Lower leg skin (tissue), 4 donors: Measurements from ENCODE around the gene ST6GALNAC3. TPM values are rescaled to one million over a fixed set of nuclear protein-coding genes. Genes with fewer than 3 reads are reported as not detected.

Experiments
- DNase-seq, 2 donors: peaks; one replicate each; pipeline ENCODE4 v3.0.0-alpha.2; 2019; ENCODE audit warnings: low spot score in 2 of 2
- H3K4me3 ChIP-seq: fragments of 200-600 bp; sonication (generic); 2 replicates; pipeline ENCODE4 v1.5.1; 2017; ENCODE audit warnings: mild to moderate bottlenecking, low read depth; ENCODE audit not compliant: poor library complexity, severe bottlenecking
- POLR2A ChIP-seq, 2 donors: fragments of 450-650 bp; IDR thresholded peaks; one replicate each; pipeline ENCODE4 v1.6.1; 2016 to 2017; ENCODE audit warnings: antibody characterized with exemption in 2 of 2, mild to moderate bottlenecking in 1 of 2, moderate library complexity in 1 of 2
- WGBS, 2 donors: methylation state at CpG; one replicate each; pipeline ENCODE4 v1.1.5; 2018; 5-methylcytosine and 5-hydroxymethylcytosine counted together
- intact Hi-C: fragments of 100-400 bp; cut with DNase I; formaldehyde crosslinking; loops from one replicate; pipeline ENCODE4 v1.15.0; 2023; ENCODE audit warnings: low total_unique reads
- total RNA-seq, 4 donors: library from RNA; depleted of rRNA; stranded (reverse); fragments of >200 nt; gene quantifications; one replicate each; pipeline ENCODE4 v1.1.0, GENCODE V29; 2016
- TF ChIP-seq, protein P1 (sequence below), 3 donors: fragments of 450-650 bp; IDR thresholded peaks; one replicate each; pipeline ENCODE4 v1.5.1; 2016; ENCODE audit warnings: antibody characterized with exemption in 3 of 3, mild to moderate bottlenecking in 3 of 3, moderate library complexity in 2 of 3

ST6GALNAC3 gene
- total RNA-seq, 4 donors from 2014 or later, result 1.5 to 3.8 (median 3.0) TPM

DNA sequence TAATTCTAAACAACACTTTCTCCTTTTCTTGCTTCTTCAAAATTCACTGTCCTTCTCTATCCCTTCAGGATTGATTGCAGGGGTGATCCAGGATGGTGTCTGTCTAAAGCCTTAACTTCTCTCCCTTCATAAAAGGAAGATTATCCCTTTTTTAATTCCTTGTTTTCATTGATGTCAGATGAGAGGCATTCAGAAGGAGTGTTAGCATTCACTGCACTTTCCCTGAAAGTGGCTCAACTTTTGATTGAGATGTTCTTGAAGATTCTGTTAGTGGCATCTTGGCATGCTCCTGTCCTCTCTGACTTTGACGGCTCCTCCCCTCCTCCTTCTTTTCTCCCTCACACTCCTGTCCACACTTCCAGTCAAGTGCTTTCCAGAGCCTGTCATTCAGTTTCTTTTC, 71.6 kb downstream of the ST6GALNAC3 start:
- intact Hi-C loops, result no loop called here
- DNase-seq, result no peak
- TF ChIP-seq POLR2A (IDR thresholded peaks at IDR 0.05), result no peak
- TF ChIP-seq, protein P1, sequence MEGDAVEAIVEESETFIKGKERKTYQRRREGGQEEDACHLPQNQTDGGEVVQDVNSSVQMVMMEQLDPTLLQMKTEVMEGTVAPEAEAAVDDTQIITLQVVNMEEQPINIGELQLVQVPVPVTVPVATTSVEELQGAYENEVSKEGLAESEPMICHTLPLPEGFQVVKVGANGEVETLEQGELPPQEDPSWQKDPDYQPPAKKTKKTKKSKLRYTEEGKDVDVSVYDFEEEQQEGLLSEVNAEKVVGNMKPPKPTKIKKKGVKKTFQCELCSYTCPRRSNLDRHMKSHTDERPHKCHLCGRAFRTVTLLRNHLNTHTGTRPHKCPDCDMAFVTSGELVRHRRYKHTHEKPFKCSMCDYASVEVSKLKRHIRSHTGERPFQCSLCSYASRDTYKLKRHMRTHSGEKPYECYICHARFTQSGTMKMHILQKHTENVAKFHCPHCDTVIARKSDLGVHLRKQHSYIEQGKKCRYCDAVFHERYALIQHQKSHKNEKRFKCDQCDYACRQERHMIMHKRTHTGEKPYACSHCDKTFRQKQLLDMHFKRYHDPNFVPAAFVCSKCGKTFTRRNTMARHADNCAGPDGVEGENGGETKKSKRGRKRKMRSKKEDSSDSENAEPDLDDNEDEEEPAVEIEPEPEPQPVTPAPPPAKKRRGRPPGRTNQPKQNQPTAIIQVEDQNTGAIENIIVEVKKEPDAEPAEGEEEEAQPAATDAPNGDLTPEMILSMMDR (IDR thresholded peaks at IDR 0.05), result no peak
- no peak overlapping the region for H3K4me3 ChIP-seq
- WGBS, 2 donors, result 36 to 47% methylated on average over 1 of the region's 1 CpG

DNA sequence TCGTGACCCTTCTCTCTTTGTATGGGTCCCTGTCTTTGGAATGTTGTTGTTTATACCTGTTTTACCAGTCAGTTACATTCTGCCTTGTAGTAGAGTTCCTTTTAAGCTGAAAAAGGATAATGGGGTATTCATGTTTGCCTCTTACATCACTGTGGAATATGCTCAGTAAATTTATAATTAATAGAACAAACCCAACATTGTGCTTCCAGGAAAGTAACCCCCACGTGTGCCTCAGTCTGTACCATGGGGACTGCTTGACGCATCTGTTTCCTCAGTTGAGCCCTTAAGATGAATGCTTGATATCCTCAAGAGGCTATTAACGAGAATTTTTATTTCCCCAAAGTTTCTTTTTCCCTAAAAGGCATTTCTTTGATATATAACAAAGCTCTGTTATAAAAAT, 73.4 kb downstream of the ST6GALNAC3 start:
- intact Hi-C loops, result no loop called here
- WGBS, 2 donors, result 65 to 71% methylated on average over 4 of the region's 4 CpGs
- TF ChIP-seq POLR2A (IDR thresholded peaks at IDR 0.05), result no peak
- TF ChIP-seq, protein P1 (IDR thresholded peaks at IDR 0.05), result no peak
- H3K4me3 ChIP-seq, result no peak overlapping the region
- no peak for DNase-seq

DNA sequence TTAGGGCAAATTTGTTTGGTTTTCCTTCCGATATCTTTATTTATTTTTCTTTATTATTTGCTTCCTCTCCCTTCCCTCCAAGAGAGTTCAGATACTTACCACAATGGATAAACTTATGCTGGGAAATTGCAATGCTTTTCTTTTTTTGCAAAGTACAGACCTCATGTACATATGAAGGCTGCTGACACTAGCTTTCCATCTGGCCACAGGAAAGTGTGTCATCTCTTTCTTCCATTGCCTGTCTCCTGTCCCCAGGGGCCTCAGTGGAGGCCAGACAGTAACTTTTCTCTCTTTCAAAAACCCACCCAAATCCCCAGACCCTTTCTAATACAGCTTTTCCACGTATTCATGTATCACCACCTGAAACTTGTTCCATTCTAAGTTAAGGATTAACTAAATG, 73.9 kb downstream of the ST6GALNAC3 start:
- WGBS, 2 donors, result 77 to 78% methylated on average over 2 of the region's 2 CpGs
- intact Hi-C loops, result no loop called here
- no peak overlapping the region for H3K4me3 ChIP-seq
- TF ChIP-seq POLR2A (IDR thresholded peaks at IDR 0.05), result no peak
- TF ChIP-seq, protein P1 (IDR thresholded peaks at IDR 0.05), result no peak
- no peak for DNase-seq

DNA sequence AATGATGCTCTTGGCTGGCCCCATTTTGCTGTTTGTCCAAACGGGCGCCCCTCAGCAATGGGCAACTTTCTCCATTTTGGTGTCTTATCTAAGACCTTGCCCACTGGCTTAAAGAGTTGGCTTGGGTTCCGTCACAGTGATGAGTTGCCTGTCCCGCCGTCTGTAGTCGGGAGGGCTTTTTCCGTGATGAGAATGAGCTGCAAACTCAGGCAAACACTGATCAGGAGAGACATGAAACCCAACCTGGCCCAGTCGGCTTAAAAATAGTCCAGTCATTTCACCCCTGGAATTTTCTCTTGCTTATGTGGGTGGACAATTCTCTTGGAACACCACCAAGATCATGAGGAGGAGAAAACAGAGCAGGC, 79.3 kb downstream of the ST6GALNAC3 start:
- TF ChIP-seq, protein P1 (IDR thresholded peaks at IDR 0.05), result no peak
- TF ChIP-seq POLR2A (IDR thresholded peaks at IDR 0.05), result no peak
- WGBS, 2 donors, result 76 to 77% methylated on average over 8 of the region's 8 CpGs
- intact Hi-C loops, result no loop called here
- H3K4me3 ChIP-seq, result no peak overlapping the region
- DNase-seq, result no peak

DNA sequence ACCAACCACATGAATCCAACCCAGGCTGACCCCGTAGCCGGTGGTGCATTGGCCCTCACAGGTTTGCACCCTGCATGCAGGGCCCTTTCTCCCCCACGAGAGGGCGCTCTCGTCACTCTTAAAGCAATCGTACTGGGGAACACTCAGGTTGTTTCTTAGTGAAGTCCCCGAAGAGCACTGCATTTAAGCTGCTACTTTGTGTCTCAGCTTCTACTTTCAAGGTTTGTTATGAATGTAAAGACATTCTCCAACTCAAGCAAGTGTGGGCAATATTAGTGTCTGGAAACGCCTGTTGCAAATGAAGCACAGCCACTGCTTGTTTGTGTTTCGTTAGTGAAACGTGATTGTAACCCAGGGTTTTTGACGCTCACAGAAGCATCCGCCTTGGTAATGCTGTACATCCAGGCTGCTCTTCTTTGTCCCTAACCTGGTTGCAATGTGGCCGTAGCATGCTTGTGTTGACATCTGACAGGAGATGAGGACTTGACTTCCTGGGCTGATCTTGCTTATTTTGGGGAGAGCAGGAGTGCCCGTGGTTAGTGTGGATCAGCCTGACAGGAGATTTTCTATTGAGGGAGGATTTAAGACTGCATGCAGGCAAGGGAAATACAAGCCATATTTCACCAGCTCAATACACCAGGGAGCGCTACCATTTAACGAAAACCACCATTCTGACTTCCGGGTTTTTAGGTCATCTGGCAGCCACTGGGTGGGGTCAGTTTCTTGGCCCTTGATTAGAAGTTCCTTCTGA, 79.8 kb downstream of the ST6GALNAC3 start:
- intact Hi-C loops, result no loop called here
- H3K4me3 ChIP-seq, result no peak overlapping the region
- peak; percentile 43 to 91 for DNase-seq
- WGBS, 2 donors, result 18 to 20% methylated on average over 17 of the region's 17 CpGs
- no peak for TF ChIP-seq POLR2A (IDR thresholded peaks at IDR 0.05)
- TF ChIP-seq, protein P1 (IDR thresholded peaks at IDR 0.05), result peak in 1 of 3 donors; percentile 54

DNA sequence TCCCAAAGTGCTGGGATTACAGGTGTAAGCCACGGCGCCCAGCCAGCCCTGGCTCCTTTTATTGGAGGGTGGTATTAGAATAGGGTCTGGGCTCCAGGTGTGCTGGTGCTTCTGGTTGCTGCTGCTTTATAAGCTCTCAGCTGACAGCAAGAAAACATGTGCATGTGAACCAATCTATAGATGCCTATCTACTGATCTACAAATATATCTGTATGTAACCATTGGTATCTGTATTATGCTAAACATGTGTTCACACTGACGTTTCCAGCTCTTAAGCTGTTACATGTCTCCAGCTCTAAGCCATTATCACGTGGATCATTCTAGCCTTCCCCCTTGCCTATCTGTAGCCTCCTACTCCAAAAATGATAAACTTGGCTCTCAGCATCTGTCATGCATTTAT, 82.4 kb downstream of the ST6GALNAC3 start:
- no peak overlapping the region for H3K4me3 ChIP-seq
- intact Hi-C loops, result no loop called here
- TF ChIP-seq POLR2A (IDR thresholded peaks at IDR 0.05), result no peak
- TF ChIP-seq, protein P1 (IDR thresholded peaks at IDR 0.05), result no peak
- no peak for DNase-seq
- 79 to 82% methylated on average over 4 of the region's 4 CpGs for WGBS, 2 donors
